Heart right ventricle (tissue), 16 donors: ENCODE data around the gene XRCC2. TPM values are rescaled to one million over a fixed set of nuclear protein-coding genes. Genes with fewer than 3 reads are reported as not detected.

Experiments
- ATAC-seq, 8 donors: fragments of 200-7000 bp; cut with Tn5 transposase; one replicate each; pipeline ENCODE4 v1.9.1; 2020; ENCODE audit warnings: mild to moderate bottlenecking in 8 of 8, moderate library complexity in 8 of 8, moderate number of reproducible peaks in 1 of 8
- DNase-seq, 2 donors: peaks; one replicate each; pipeline ENCODE4 v3.0.0-alpha.2; 2020
- H3K27ac ChIP-seq, 10 donors: fragments of 200-600 bp; sonication (generic) in 2 of 10; one replicate each; pipeline versions ENCODE4 v1.5.0 to v1.8.0; 2020 to 2022; ENCODE audit warnings: mild to moderate bottlenecking in 3 of 10
- H3K27me3 ChIP-seq, 7 donors: fragments of 200-600 bp; one replicate each; pipeline ENCODE4 v1.8.0; 2021 to 2022; ENCODE audit warnings: mild to moderate bottlenecking in 2 of 7
- H3K36me3 ChIP-seq, 9 donors: fragments of 200-600 bp; sonication (generic) in 1 of 9; one replicate each; pipeline versions ENCODE4 v1.5.0 to v1.8.0; 2020 to 2022; ENCODE audit warnings: mild to moderate bottlenecking in 2 of 9
- H3K4me1 ChIP-seq, 9 donors: fragments of 200-600 bp; sonication (generic) in 1 of 9; one replicate each; pipeline versions ENCODE4 v1.5.0 to v1.8.0; 2020 to 2022; ENCODE audit warnings: mild to moderate bottlenecking in 4 of 9
- H3K4me3 ChIP-seq, 10 donors: fragments of 200-600 bp; sonication (generic) in 2 of 10; one replicate each; pipeline versions ENCODE4 v1.5.0 to v1.8.0; 2020 to 2022; ENCODE audit warnings: mild to moderate bottlenecking in 7 of 10, moderate library complexity in 2 of 10
- H3K9me3 ChIP-seq, 11 donors: fragments of 200-600 bp in 10 of 11; sonication (generic) in 2 of 11; one replicate each; pipeline versions ENCODE4 v1.5.0 to v1.8.0; 2013 to 2022; ENCODE audit warnings: mild to moderate bottlenecking in 2 of 11, control low read depth in 1 of 11, moderate library complexity in 1 of 11
- WGBS, 2 donors: extraction: QIAGEN DNeasy Blood & Tissue Kit; methylation state at CpG; one replicate each; pipeline ENCODE4 v1.1.7; 2013; ENCODE audit warnings: inconsistent platforms in 1 of 2; 5-methylcytosine and 5-hydroxymethylcytosine counted together
- intact Hi-C, 10 donors: fragments of 100-400 bp; cut with DNase I; formaldehyde crosslinking; loops; one replicate each; pipeline versions ENCODE4 v1.11.1 to v1.14.2; 2022
- polyA plus RNA-seq, 2 donors: library from polyadenylated mRNA; stranded (reverse); fragments of 200-250 nt; gene quantifications; one replicate each; pipeline ENCODE4 v1.2.3, GENCODE V29; 2013
- total RNA-seq, 10 donors: library from RNA; stranded (reverse); fragmentation: NEBNext Ultra II Directional in 3 of 10; extraction: Animal tissue kit (Norgen Biotek cat#: 25700) in 3 of 10; gene quantifications; one replicate each; pipeline versions ENCODE4 v1.2.1 to v1.2.4, GENCODE V29; 2021 to 2023
- TF ChIP-seq, protein P1 (sequence below), 9 donors: fragments of 200-600 bp; sonication (generic) in 2 of 9; IDR thresholded peaks; one replicate each; pipeline versions ENCODE4 v1.5.0 to v1.8.0; 2021 to 2022; ENCODE audit warnings: antibody characterized with exemption in 9 of 9, mild to moderate bottlenecking in 5 of 9, moderate library complexity in 1 of 9
- donor health status: Arrhythmogenic right ventricular cardiomyopathy.
- donor health status: ischemic (EF 13 %, LVEDD 7.1; RV severe dilation, severe dysfunction).
- donor health status: healthy with polysubstance abuse.
- donor health status: DM: no; HTN: yes; CAD: no.
- donor health status: DM: no; HTN: no; CAD: no.
- donor health status: ischemic (EF 25% LVEDD 6.9; RV normal size, moderate dysfunction).
- donor health status: ischemic (EF 25% LVEDD 5.7; RV mildly dilated, moderate dysfunction).
- donor health status: healthy.
- donor health status: DM: yes; HTN: yes; CAD: no.
- donor health status: Ischemic cardiomyopathy.
- donor health status: ischemic (EF 35%, LVEDD 5.7; RV mildly dilated, moderate dysfunction).
- donor health status: nonischemic (EF 11% LVEDD 7.7; RV severe dilation, severe dysfunction).
- donor health status: DM: yes; HTN: yes; CAD: no.
- donor health status: PGD.
- donor health status: ischemic (EF 29% LVEDD 5.4; RV normal size, mild dysfunction).
- donor health status: nonischemic (EF 23%, LVEDD 6.1; RV moderate dilation, normal function).

XRCC2 gene
- total and polyA plus RNA-seq, 12 donors: 0.06 to 0.71 (median 0.46) TPM

DNA sequence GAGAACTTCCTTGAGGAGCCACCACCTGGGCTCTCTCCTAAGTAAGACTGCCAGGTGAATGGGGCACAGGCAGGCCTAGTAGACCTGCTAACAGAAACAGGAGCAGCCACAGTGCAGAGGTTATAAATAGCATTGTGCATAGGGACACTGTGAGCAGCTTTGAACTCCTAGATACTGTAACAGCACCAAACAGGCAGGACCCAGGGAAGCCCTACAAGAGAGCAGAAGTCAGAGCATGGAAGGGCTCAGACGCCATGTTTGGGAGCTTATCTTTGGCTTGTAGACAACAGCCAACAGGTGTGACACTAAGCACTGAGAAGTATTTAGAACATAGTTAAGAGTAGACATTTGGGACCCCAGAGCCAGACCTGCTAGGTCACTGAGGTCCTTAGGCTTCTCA, 14.5 kb downstream of the XRCC2 start:
- intact Hi-C loops: no loop called here
- Histone ChIP-seq H3K27ac (peak overlapping the region in 7 of 10 donors; percentile 7 to 55 (median 44)), H3K36me3 (peaks cover 0 to 7% (median 0%) of the 10 kb centered on the region in 9 donors), H3K4me1 (peaks cover 0 to 11% (median 0%) of the 10 kb centered on the region in 9 donors), H3K9me3 (no peaks in the 10 kb centered on the region), H3K27me3 (no peaks in the 10 kb centered on the region), H3K4me3 (no peak overlapping the region)
- ATAC-seq: peak in 7 of 8 donors; percentile 46 to 97 (median 89)
- DNase-seq: no peak
- TF ChIP-seq, protein P1, sequence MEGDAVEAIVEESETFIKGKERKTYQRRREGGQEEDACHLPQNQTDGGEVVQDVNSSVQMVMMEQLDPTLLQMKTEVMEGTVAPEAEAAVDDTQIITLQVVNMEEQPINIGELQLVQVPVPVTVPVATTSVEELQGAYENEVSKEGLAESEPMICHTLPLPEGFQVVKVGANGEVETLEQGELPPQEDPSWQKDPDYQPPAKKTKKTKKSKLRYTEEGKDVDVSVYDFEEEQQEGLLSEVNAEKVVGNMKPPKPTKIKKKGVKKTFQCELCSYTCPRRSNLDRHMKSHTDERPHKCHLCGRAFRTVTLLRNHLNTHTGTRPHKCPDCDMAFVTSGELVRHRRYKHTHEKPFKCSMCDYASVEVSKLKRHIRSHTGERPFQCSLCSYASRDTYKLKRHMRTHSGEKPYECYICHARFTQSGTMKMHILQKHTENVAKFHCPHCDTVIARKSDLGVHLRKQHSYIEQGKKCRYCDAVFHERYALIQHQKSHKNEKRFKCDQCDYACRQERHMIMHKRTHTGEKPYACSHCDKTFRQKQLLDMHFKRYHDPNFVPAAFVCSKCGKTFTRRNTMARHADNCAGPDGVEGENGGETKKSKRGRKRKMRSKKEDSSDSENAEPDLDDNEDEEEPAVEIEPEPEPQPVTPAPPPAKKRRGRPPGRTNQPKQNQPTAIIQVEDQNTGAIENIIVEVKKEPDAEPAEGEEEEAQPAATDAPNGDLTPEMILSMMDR (IDR thresholded peaks at IDR 0.05): no peak
- WGBS, 2 donors: 60 to 69% methylated on average over 1 of the region's 1 CpG

DNA sequence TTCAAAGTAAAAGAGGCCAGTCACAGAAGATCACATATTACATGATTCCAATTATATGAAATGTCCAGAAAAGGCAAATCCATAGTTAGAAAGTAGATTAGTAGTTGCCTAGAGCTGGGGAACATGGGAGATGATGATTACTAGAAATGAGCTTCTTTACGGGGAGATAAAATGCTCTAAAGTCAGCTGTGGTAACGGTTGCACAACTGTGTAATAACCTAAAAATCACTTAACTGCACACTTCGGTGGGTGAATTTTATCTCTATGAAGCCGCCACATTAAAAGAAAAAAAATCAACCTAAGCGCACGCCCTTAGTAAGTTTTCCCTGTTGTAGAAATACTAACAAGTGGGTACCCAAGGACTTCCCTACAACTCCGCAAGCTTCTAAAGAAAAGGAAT, 15.9 kb downstream of the XRCC2 start:
- WGBS, 2 donors: 96 to 98% methylated on average over 7 of the region's 7 CpGs
- Histone ChIP-seq H3K27me3 (no peaks in the 10 kb centered on the region), H3K4me3 (no peak overlapping the region), H3K27ac (no peak overlapping the region), H3K9me3 (no peaks in the 10 kb centered on the region), H3K4me1 (peaks cover 0 to 11% (median 0%) of the 10 kb centered on the region in 9 donors), H3K36me3 (peaks cover 0 to 7% (median 0%) of the 10 kb centered on the region in 9 donors)
- ATAC-seq (no peak), DNase-seq (no peak)
- TF ChIP-seq, protein P1 (IDR thresholded peaks at IDR 0.05): no peak
- intact Hi-C loops: no loop called here

DNA sequence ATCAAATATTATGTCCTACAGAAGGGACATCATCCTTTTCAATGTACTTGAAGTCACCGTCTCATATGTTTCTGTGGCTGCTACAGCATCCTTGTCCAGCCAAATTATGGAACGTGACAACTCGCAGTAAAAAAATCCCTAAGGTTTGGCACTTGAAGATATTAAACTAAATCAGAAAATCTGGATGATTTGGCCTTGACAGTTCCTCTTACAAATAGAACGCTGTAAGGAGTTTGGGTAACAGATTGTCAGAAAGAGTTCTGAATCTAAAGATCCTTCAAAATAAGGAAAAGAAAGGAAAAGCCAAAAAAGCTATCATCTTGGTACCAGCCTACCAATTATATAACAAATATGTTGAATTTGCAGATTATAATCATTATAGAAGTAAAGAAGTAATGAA, 21.0 kb downstream of the XRCC2 start:
- no peak for ATAC-seq
- Histone ChIP-seq H3K27ac (no peak overlapping the region), H3K4me3 (no peak overlapping the region), H3K36me3 (peaks cover 0 to 6% (median 0%) of the 10 kb centered on the region in 9 donors), H3K4me1 (no peaks in the 10 kb centered on the region), H3K9me3 (no peaks in the 10 kb centered on the region), H3K27me3 (no peaks in the 10 kb centered on the region)
- intact Hi-C loops: no loop called here
- 93% methylated on average over 4 of the region's 4 CpGs for WGBS, 2 donors
- TF ChIP-seq, protein P1 (IDR thresholded peaks at IDR 0.05): no peak
- no peak for DNase-seq

DNA sequence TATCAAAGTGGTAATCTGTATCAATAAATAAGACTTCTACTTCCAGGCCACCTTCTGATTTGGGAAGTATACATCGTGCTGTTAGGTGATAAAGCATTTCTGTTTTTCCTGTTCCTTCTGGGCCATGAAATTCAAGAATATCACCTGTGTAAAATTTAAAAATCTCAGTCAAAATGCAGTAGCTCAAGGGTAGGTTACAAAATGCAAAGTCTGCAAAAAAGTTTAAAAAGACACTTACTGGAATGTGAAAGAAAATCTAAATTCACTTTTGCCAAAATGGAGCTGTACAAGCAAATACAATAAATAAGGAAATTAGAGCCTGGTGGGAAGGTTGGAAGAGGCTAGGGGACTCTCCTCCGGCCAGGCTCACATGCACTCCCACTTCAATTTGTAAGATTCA, 26.7 kb downstream of the XRCC2 start:
- no peak overlapping the region for H3K27ac ChIP-seq
- no peak overlapping the region for H3K4me3 ChIP-seq
- no peaks in the 10 kb centered on the region for H3K27me3 ChIP-seq
- 89 to 92% methylated on average over 2 of the region's 2 CpGs for WGBS, 2 donors
- TF ChIP-seq, protein P1 (IDR thresholded peaks at IDR 0.05): no peak
- no peak for DNase-seq
- peaks cover 0 to 6% (median 0%) of the 10 kb centered on the region in 11 donors for H3K9me3 ChIP-seq
- ATAC-seq: no peak
- H3K36me3 ChIP-seq: no peaks in the 10 kb centered on the region
- intact Hi-C loops: loop anchor here in 1 of 10 donors (1.0 kb wide), 1 partner anchor 35 kb away; no protein-coding TSS in a partner anchor
- no peaks in the 10 kb centered on the region for H3K4me1 ChIP-seq
